ENCODE measurements around the gene NDFIP2.

NDFIP2 gene

GRCh38 chr13:79462895-79463294 is 18.1 kb upstream of the NDFIP2 start:
- FAIRE-seq = no peak

DNA sequence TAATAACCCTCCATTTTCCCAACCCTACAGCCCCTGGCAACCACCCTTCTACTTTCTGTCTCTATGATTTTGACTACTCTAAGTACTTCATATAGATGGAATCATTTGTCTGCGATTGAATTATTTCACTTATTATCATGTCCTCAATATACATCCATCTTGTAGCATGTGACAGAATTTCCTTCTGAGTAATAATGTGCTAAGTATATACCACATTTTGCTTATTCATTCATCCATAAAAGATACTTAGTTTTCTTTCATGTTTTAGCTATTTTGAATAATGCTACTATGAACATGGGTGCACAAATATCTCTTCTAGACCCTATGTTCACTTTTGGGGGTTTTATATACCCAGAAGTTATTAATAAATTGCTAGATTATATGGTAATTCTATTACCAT is 17.4 kb upstream of the NDFIP2 start:
- no peak for FAIRE-seq

DNA sequence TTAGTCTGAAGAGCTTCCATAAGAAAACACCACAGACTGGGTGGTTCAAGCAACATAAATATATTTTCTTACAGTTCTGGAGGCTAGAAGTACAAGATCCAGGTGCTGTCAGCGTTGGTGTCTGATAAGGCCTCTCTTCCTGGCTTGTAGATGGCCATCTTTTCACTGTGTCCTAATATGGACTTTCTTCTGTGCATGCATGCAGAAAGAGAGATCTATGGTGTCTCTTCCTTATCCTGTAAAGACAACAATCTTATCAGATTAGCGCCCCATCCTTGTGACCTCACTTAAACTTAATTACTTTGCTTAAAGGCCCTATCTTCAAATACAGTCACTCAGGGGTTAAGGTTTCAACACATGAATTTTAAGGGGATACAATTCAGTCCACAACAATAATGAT is 14.1 kb upstream of the NDFIP2 start:
- FAIRE-seq = no peak

DNA sequence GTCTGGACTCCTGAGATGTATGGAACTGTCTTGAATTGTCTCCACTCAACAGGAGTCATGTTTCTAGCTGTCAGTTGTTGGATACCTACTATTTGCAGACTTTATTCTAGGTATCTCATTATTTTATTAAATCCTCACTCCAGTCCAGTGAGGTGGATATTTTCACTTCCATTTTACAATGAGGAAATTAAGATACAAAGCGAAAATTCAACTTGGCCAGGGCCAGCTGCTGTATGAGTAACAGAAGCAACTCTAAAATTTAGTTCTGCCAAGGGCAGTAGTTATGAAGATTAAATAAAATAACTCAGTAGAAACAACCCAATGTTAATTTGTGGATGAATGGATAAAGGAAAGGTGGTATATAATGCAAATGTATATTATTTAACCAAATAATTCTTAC is 12.6 kb upstream of the NDFIP2 start:
- FAIRE-seq = no peak

DNA sequence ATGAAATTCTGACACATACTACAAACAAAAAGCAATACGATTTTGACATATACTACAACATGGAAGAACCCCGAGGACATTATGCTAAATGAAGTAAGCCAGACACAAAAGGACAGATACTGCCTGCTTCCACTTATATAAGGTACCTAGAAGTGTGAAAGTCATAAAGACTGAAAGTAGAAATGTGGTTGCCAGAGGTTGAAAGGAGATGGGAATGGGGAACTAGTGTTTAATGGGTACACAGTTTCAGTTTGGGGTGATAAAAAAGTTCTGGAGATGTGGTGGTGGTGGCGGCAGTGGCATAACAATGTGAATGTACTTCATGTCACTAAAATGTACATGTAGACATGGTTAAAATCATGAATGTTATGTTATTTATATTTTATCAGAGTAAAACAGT is 12.1 kb upstream of the NDFIP2 start:
- no peak for FAIRE-seq

GRCh38 chr13:79469608-79470007 is 11.3 kb upstream of the NDFIP2 start:
- FAIRE-seq = no peak

DNA sequence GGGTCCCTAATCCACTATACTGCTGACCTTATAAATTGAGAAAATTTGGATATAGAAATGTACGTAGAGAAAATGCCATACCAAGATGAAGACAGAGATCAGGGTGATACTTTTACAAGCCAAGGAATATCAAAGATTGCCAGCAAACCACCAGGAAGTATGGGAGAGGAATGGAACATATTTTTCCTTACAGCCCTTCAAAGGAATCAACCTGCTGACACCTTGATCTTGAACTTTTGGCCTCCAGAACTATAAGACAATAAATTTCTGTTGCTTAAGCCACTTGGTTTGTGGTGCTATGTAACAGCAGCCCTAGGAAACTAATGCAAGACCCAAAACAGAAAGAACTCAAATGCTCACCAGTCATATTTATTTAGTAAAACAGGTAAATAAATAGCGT is 10.3 kb upstream of the NDFIP2 start:
- no peak for FAIRE-seq

DNA sequence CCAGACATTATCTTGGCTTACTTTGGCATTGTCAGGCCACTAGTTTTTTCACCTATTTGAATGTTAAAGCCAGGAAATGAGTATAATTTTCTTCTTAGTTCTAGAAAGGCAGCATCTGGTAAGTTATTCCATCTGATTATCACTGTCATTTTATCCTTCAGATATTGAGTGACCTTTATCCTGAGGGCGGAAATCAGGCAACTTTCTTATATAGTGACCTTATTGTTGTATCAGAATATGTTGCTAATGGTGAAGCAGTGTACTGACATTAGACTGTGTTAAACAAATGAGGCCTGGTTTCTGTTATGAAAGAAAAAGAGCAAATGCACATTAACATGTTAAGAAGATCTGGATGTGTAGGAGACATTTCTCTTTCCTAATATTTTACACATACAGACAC is 5.4 kb upstream of the NDFIP2 start:
- FAIRE-seq = no peak

GRCh38 chr13:79477968-79478367 is 3.0 kb upstream of the NDFIP2 start:
- no peak for FAIRE-seq

- FAIRE-seq = no peak
Measured at GRCh38 chr13:79479882-79480281, 1.1 kb upstream of the NDFIP2 start.

GRCh38 chr13:79481685-79482052 is 714 bp downstream of the NDFIP2 start:
- no peak for FAIRE-seq

DNA sequence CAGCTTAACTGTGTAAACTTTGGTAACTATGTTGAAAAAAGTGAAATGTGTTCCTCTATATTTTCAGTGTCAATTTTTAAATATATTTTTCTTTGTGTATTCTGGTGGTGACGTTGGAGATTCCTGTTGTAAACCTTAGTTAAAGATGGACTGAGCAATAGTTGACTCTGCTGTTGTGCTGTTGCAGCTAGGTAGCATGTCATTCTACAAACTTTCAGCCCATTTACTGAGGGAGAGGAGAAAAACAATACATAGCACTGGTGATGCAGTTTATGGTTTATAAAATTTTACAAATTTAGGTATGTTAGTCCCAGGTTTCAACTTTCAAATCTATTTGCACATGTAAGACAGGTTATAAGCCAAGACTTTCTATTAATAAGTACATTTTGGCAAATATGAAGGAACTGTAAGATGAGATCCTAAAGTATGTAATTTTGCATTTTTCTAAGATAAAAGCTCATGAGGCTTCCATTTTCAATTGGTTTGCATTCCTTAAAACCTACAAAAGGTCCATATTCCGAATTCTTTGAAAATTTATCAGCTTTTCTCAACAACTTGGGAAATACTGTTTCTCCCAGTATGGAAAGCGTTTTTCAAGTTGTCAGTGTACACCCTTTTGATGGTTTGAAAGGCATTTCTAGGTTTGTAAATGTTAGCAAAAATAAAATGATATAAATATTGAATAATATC is 1.5 kb downstream of the NDFIP2 start:
- no peak for FAIRE-seq

DNA sequence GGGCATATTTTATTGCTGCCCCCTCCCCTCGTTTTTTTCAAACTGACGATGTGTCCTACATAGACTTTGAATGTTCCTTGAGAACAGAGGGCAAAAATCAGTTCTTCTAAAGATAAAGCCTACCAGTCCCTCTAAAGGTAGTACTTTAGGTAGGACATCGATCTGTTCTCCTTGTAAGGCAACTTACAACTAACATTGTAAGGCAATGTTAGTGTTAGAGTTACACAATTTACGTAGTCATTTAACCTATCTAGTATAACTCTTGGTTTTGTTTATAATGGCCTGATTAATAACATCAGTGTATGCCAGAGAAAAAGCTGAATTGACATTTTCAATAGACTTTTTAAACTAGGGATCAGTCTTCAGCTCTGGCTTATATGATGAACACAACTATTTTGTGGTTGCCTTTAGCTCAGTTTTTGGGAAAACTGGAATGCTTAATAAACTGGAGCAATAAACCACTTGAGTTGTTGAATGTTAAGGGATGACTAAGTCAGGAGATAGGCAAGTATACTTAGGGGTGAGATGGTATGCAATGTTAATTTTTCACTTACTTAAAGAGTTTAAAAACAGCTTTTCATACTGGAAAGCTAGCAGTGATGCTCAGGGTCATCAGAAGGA is 2.2 kb downstream of the NDFIP2 start:
- no peak for FAIRE-seq

GRCh38 chr13:79485014-79485811 is 4.3 kb downstream of the NDFIP2 start:
- no peak for FAIRE-seq

GRCh38 chr13:79486433-79487188 is 5.7 kb downstream of the NDFIP2 start:
- no peak for FAIRE-seq

DNA sequence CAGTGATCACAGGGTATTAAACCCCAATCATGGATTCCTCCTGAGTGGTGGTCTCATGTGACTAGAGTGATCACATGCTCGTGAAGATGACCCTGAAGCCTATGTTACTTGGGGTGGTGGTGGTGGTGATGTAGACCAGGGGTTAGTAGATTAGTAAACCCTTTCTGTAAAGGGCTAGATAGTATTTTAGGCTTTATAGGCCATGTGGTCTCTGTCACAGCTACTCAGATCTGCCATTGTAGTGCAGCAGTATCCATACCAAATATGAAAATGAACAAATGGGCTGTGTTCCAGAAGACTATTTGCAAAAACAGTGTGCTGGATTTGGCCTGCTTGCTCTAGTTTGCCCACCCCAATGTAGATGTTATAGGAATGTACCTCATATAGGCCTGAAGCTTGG is 9.4 kb downstream of the NDFIP2 start:
- FAIRE-seq = no peak

- FAIRE-seq = no peak
Measured at GRCh38 chr13:79490824-79491223, 9.9 kb downstream of the NDFIP2 start.

- no peak for FAIRE-seq
Measured at GRCh38 chr13:79491715-79492114, 10.8 kb downstream of the NDFIP2 start.

DNA sequence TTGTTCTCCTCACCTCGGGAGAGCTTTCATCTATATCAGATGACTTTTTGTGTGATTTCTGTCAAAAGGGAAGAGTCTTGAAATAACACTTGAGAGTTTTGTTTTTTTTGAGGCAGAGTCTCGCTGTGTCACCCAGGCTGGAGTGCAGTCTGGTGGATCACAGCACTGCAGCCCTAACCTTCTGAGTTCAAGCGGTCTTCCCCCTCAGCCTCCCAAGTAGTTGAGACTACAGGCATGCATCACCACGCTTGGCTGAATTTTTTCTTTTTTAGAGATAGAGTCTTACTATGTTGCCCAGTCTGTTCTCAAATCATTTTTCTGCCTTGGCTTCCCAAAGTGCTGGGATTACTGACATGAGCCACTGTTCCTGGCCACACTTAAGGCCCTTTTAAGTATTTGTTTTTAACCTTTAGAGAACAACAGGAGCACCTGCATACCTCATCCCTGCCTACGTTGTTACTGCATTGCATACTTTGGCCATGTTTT is 11.4 kb downstream of the NDFIP2 start:
- FAIRE-seq = no peak

- FAIRE-seq = no peak
Measured at GRCh38 chr13:79492918-79493594, 12.1 kb downstream of the NDFIP2 start.

DNA sequence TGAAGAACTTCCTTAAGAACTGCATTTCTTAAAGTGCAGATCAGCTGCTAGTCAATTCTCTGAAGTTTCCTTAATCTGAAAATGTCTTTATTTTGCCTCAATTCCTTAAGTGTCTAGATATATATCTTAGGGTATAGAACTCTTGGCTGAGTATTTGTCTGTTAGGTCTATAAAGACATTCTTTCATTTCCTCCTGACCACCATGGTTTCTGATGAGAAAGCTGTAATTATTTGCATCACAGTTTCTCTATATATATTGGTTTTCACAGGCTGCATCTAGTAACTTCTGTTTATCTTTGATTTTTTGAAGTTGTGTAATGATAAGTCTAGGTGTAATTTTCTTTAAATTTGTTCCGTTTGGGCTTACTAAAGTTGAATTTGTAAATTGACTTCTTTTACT is 15.2 kb downstream of the NDFIP2 start:
- no peak for FAIRE-seq

DNA sequence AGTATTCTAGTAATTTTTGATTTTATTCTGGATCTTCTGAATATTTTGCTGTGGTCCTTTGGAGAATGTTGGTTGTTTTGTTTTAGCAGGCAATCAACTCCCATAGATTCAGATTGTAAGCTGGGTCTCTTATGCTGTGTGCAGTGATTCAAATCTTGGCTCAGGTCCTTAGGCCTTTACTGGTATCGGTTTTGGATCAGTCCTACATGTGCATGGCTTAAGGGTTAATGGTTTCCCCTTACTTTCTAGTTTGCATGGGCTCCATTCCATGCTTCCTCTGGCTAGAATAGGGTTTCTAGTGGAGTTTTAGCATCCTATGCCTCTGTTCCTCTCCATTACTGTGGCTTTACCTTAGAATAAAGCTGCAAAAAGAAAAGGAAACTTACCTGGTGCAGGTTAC is 16.1 kb downstream of the NDFIP2 start:
- no peak for FAIRE-seq

- no peak for FAIRE-seq
Measured at GRCh38 chr13:79497852-79498251, 16.9 kb downstream of the NDFIP2 start.
